Measurements from ENCODE around the gene SMIM1. TPM values are rescaled to one million over a fixed set of nuclear protein-coding genes. Genes with fewer than 3 reads are reported as not detected.

SMIM1 gene
- total RNA-seq, 2 experiments from 2014 or later, result 3.8 to 4.3 TPM

GRCh38 chr1:3746830-3747521, 25.6 kb upstream of the SMIM1 start:
- Histone ChIP-seq H3K79me2 (ENCODE audit: insufficient read depth, low read depth, low read length) (no peaks in the 10 kb centered on the region), H3K27ac (ENCODE audit: low read depth, low read length, poor library complexity, severe bottlenecking) (no peak overlapping the region), H2AFZ (ENCODE audit: low read length) (no peak overlapping the region), H3K4me3 (ENCODE audit: low read depth, low read length, poor library complexity, severe bottlenecking) (peak overlapping the region; percentile 43), H3K4me2 (ENCODE audit: low read length) (peak overlapping the region; percentile 48), H4K20me1 (ENCODE audit: insufficient read depth, low read length) (no peaks in the 10 kb centered on the region), H3K4me1 (ENCODE audit: insufficient read depth, low read length, poor library complexity, severe bottlenecking) (no peaks in the 10 kb centered on the region), H3K36me3 (ENCODE audit: insufficient read depth, low read length) (no peaks in the 10 kb centered on the region), H3K9me2 (ENCODE audit: insufficient read depth, low read length) (no peaks in the 10 kb centered on the region), H3K9me3 (ENCODE audit: low read length) (no peaks in the 10 kb centered on the region)
- ChIA-PET CTCF (ENCODE audit: unreplicated experiment) (no interaction called here), POLR2A (no interaction called here)
- intact Hi-C loops (cut with micrococcal nuclease; ENCODE audit: unreplicated experiment), result no loop called here
- DNase-seq (ENCODE audit: low spot score), result peak; percentile 29
- TF ChIP-seq EZH2phosphoT487 (IDR thresholded peaks at IDR 0.05; ENCODE audit: borderline replicate concordance, low read depth, low read length) (no peak), CTCF (conservative IDR thresholded peaks at IDR 0.05; ENCODE audit: low read length) (no peak)
- no TSS peak for BruUV-seq (replicated peaks)

- POLR2A ChIA-PET, result no interaction called here
- no peak overlapping the region for H2AFZ ChIP-seq (ENCODE audit: low read length)
- peak overlapping the region; percentile 43 for H3K4me3 ChIP-seq (ENCODE audit: low read depth, low read length, poor library complexity, severe bottlenecking)
Observed at GRCh38 chr1:3747522-3747848, 25.1 kb upstream of the SMIM1 start.

More at GRCh38 chr1:3747522-3747848, 25.1 kb upstream of the SMIM1 start:
- Histone ChIP-seq H3K9me2 (ENCODE audit: insufficient read depth, low read length) (no peaks in the 10 kb centered on the region), H3K4me1 (ENCODE audit: insufficient read depth, low read length, poor library complexity, severe bottlenecking) (no peaks in the 10 kb centered on the region), H3K79me2 (ENCODE audit: insufficient read depth, low read depth, low read length) (no peaks in the 10 kb centered on the region), H3K27ac (ENCODE audit: low read depth, low read length, poor library complexity, severe bottlenecking) (no peak overlapping the region), H3K4me2 (ENCODE audit: low read length) (peak overlapping the region; percentile 48), H3K36me3 (ENCODE audit: insufficient read depth, low read length) (no peaks in the 10 kb centered on the region), H3K9me3 (ENCODE audit: low read length) (no peaks in the 10 kb centered on the region), H4K20me1 (ENCODE audit: insufficient read depth, low read length) (no peaks in the 10 kb centered on the region)
- TF ChIP-seq CTCF (conservative IDR thresholded peaks at IDR 0.05; ENCODE audit: low read length) (no peak), EZH2phosphoT487 (IDR thresholded peaks at IDR 0.05; ENCODE audit: borderline replicate concordance, low read depth, low read length) (no peak)
- no TSS peak for BruUV-seq (replicated peaks)
- CTCF ChIA-PET (ENCODE audit: unreplicated experiment), result no interaction called here
- intact Hi-C loops (cut with micrococcal nuclease; ENCODE audit: unreplicated experiment), result no loop called here
- no peak for DNase-seq (ENCODE audit: low spot score)

Measured in OCI-LY7 (cell line).